Activated CD4-positive, alpha-beta memory T cell treated with anti-CD3 and anti-CD28 coated beads for 36 hours (primary cell): ENCODE data around the gene ACP5. TPM values are rescaled to one million over a fixed set of nuclear protein-coding genes. Genes with fewer than 3 reads are reported as not detected.
"Not testable (repeated sequence)": the region's sequence is repeated elsewhere in the genome, so short reads cannot be mapped to it uniquely, and the experiment has no call there.

Experiments
- CTCF ChIA-PET: fragments of 350-600 bp; sonication (Branson Sonifier 250); formaldehyde crosslinking; loops from one replicate; lab custom pipeline; 2021; ENCODE audit warnings: antibody characterized with exemption, inconsistent platforms; lab: Charles Lee
- POLR2A ChIA-PET: fragments of 350-600 bp; sonication (Branson Sonifier 250); formaldehyde crosslinking; loops from one replicate; lab custom pipeline; 2021; ENCODE audit warnings: antibody characterized with exemption; lab: Charles Lee
- DNase-seq: peaks from one replicate; pipeline ENCODE4 v3.0.0-alpha.2; 2020
- H3K27ac Mint-ChIP-seq: one replicate; pipeline ENCODE4 v1.8.0; 2021; ENCODE audit warnings: mixed read lengths
- H3K27me3 Mint-ChIP-seq: one replicate; pipeline ENCODE4 v1.8.0; 2021; ENCODE audit warnings: mixed read lengths
- H3K36me3 Mint-ChIP-seq: one replicate; pipeline ENCODE4 v1.8.0; 2021; ENCODE audit warnings: mixed read lengths
- H3K4me1 Mint-ChIP-seq: one replicate; pipeline ENCODE4 v1.8.0; 2021; ENCODE audit warnings: low read depth, mixed read lengths
- H3K4me3 Mint-ChIP-seq: one replicate; pipeline ENCODE4 v1.8.0; 2021; ENCODE audit warnings: mild to moderate bottlenecking, mixed read lengths
- H3K9me3 Mint-ChIP-seq: one replicate; pipeline ENCODE4 v1.8.0; 2021; ENCODE audit warnings: mixed read lengths
- intact Hi-C: fragments of 100-400 bp; cut with micrococcal nuclease; formaldehyde crosslinking; loops from one replicate; pipeline ENCODE4 v1.15.1; 2023
- total RNA-seq, 2 experiments: library from RNA; stranded (reverse); gene quantifications; one replicate each; pipeline ENCODE4 v1.2.3, GENCODE V29; 2021

Gene ACP5
- 10 to 100 TPM; 10.2 to 12.3 TPM for total RNA-seq

GRCh38 chr19:11577451-11578257 lies at the start of gene ACP5:
ACP5 (minus strand) TSS chr19:11577645; CDS start chr19:11577317, 328 bp downstream.
- Mint-ChIP-seq H3K9me3 (no peaks in the 10 kb centered on the region), H3K4me1 (peaks cover 29% of the 10 kb centered on the region), H3K27ac (no peak within 1 kb of the TSS), H3K36me3 (no peaks in the 10 kb centered on the region), H3K27me3 (no peaks in the 10 kb centered on the region), H3K4me3 (peak within 1 kb of the TSS; percentile 62)
- intact Hi-C loops, result no loop called here
- ChIA-PET POLR2A (interaction anchor here (1.4 kb wide), 1 partner anchor 17 kb away, joined by 3 read pairs; no protein-coding TSS in a partner anchor), CTCF (interaction anchor here (1.1 kb wide), 2 partner anchors 9 to 17 kb away, joined by 3 to 6 read pairs; no protein-coding TSS in a partner anchor)
- DNase-seq, result no peak

DNA sequence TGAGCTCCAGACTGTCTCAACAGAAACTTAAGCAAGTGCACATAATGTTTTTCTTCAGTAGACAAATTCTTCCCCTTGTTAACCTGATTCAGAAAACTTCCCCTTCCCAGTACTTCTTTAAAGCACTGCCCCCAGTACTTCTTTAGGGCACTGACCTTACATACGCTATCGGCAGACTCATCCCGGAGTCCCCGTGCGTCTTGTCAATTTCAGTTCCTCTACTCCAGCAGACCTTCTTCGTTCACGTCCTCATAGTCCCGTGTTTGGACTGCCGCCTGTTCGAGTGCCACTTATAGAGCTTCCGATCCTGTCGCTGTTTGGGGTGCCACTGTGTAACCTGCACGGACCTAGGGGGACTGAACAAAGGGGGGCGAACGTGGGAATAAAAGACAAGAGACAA lies 48.8 kb upstream of the ACP5 start:
- Mint-ChIP-seq H3K27ac (no peak overlapping the region), H3K4me1 (peaks cover 14% of the 10 kb centered on the region), H3K9me3 (peaks cover 13% of the 10 kb centered on the region), H3K36me3 (peaks cover 5% of the 10 kb centered on the region), H3K27me3 (peaks cover 19% of the 10 kb centered on the region), H3K4me3 (no peak overlapping the region)
- CTCF ChIA-PET, result no interaction called here
- intact Hi-C loops, result no loop called here
- POLR2A ChIA-PET, result no interaction called here
- DNase-seq, result no peak

DNA sequence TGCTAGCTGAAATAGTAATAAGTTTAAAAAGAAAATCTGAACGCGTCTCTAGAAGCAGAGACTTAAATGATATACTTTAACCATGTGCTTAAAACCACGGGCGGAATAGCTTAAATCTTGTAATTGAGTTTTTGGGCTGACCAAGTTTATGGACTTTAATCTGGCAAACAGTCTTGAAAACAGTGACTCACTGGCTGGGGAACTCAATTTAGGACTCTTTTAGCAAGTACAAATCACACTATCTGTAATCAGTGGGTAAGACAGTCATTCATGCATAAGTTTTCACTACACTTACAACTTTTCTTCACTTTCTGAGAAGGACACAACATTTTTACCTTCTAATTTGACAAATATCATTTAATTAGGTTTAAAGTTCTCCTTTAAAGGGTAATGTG lies 46.6 kb upstream of the ACP5 start:
- ChIA-PET POLR2A (no interaction called here), CTCF (interaction anchor here (1.5 kb wide), 1 partner anchor 11 kb away, joined by 3 read pairs; no protein-coding TSS in a partner anchor)
- peaks cover 19% of the 10 kb centered on the region for H3K27me3 Mint-ChIP-seq
- intact Hi-C loops, result no loop called here
- peak overlapping the region; percentile 18 for H3K27ac Mint-ChIP-seq
- no peak for DNase-seq
- peaks cover 26% of the 10 kb centered on the region for H3K36me3 Mint-ChIP-seq
- H3K4me3 Mint-ChIP-seq, result no peak overlapping the region
- H3K9me3 Mint-ChIP-seq, result peaks cover 24% of the 10 kb centered on the region
- peaks cover 14% of the 10 kb centered on the region for H3K4me1 Mint-ChIP-seq

DNA sequence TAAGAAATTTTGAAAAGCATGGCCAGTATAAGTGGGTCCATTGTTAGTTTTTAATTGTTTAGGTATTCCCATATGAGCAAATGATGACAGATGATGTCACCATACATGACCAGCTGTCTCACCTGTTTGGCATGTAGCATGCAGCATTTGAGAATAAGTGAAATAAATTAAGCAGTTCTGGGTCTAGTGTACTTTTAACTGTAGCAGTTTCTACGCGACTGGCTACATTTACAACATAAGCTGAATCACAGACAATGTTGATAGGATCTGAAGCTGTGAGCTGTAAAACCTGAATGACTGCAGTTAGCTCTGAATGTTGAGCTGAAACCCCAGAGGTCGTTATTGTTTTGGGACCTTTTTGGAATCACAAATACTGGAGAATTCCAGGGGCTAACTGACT lies 45.0 kb upstream of the ACP5 start:
- POLR2A ChIA-PET, result interaction anchor here (0.7 kb wide), 1 partner anchor 467 kb away, joined by 3 read pairs; the partner anchor contains the start of gene SPC24
- peaks cover 40% of the 10 kb centered on the region for H3K9me3 Mint-ChIP-seq
- intact Hi-C loops, H3K27ac Mint-ChIP-seq, H3K4me3 Mint-ChIP-seq, CTCF ChIA-PET, DNase-seq: not testable (repeated sequence)
- peaks cover 19% of the 10 kb centered on the region for H3K27me3 Mint-ChIP-seq
- H3K4me1 Mint-ChIP-seq, result peaks cover 14% of the 10 kb centered on the region
- H3K36me3 Mint-ChIP-seq, result peaks cover 42% of the 10 kb centered on the region

- H3K36me3 Mint-ChIP-seq, result peaks cover 57% of the 10 kb centered on the region
- no peak for DNase-seq
- H3K4me3 Mint-ChIP-seq, result no peak overlapping the region
- peaks cover 11% of the 10 kb centered on the region for H3K27me3 Mint-ChIP-seq
- ChIA-PET CTCF (no interaction called here), POLR2A (interaction anchor here (0.6 kb wide), 1 partner anchor 546 kb away, joined by 3 read pairs; no protein-coding TSS in a partner anchor)
- H3K27ac Mint-ChIP-seq, result no peak overlapping the region
- peaks cover 52% of the 10 kb centered on the region for H3K9me3 Mint-ChIP-seq
- H3K4me1 Mint-ChIP-seq, result peaks cover 14% of the 10 kb centered on the region
- intact Hi-C loops, result no loop called here
Measured at GRCh38 chr19:11620553-11620952, 43.1 kb upstream of the ACP5 start.

- H3K9me3 Mint-ChIP-seq, result peaks cover 54% of the 10 kb centered on the region
Measured at GRCh38 chr19:11617180-11618062, 40.0 kb upstream of the ACP5 start.

DNA sequence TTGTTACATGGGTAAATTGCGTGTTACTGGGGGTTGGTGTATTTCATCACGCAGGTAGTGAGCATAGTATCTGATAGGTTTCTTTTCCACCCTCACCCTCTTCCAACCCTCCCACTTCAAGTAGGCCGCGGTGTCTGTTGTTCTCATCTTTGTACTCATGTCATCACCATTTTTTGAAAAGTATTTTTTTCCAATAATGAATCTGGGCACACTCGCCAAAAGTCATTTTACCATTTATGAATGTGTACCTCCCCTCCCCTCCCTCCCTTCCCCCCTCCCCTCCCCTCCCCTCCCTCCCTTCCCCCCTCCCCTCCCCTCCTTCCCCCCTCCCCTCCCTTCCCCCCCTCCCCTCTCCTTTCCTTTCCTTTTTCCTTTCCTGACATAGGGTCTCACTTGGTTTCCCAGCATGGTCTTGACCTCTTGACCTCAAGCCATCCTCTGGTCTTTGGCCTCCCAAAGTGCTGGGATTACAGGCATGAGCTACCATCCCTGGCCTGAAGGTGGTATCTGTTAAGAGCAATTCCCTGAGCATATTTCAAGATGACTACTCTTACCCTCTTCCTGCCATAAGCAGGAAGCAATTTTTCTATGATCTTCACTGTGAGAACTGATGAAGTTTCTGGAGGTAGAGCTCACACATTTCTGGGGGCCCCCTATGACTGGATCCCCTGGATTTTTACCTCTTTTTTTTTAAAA lies 35.5 kb upstream of the ACP5 start:
- peaks cover 47% of the 10 kb centered on the region for H3K36me3 Mint-ChIP-seq

More at GRCh38 chr19:11617180-11618062, 40.0 kb upstream of the ACP5 start:
- Mint-ChIP-seq H3K27me3 (no peaks in the 10 kb centered on the region), H3K36me3 (peaks cover 75% of the 10 kb centered on the region), H3K27ac (no peak overlapping the region), H3K4me1 (peaks cover 5% of the 10 kb centered on the region), H3K4me3 (no peak overlapping the region)
- intact Hi-C loops, result no loop called here
- ChIA-PET CTCF (no interaction called here), POLR2A (no interaction called here)
- DNase-seq, result no peak

GRCh38 chr19:11611730-11612129 lies 34.3 kb upstream of the ACP5 start:
- H3K4me3 Mint-ChIP-seq, result no peak overlapping the region
- H3K27me3 Mint-ChIP-seq, result no peaks in the 10 kb centered on the region
- no peak for DNase-seq
- intact Hi-C loops, result no loop called here
- peaks cover 5% of the 10 kb centered on the region for H3K4me1 Mint-ChIP-seq
- CTCF ChIA-PET, result no interaction called here
- H3K36me3 Mint-ChIP-seq, result peaks cover 42% of the 10 kb centered on the region
- no peak overlapping the region for H3K27ac Mint-ChIP-seq
- H3K9me3 Mint-ChIP-seq, result peaks cover 23% of the 10 kb centered on the region
- POLR2A ChIA-PET, result no interaction called here

More for the DNA sequence above, 35.5 kb upstream of the ACP5 start:
- Mint-ChIP-seq H3K4me1 (peaks cover 5% of the 10 kb centered on the region), H3K9me3 (peaks cover 25% of the 10 kb centered on the region), H3K27ac (no peak overlapping the region), H3K27me3 (no peaks in the 10 kb centered on the region), H3K4me3 (no peak overlapping the region)
- no peak for DNase-seq
- ChIA-PET CTCF (interaction anchor here (0.7 kb wide), 1 partner anchor 11 kb away, joined by 3 read pairs; no protein-coding TSS in a partner anchor), POLR2A (no interaction called here)
- intact Hi-C loops, result no loop called here

- Mint-ChIP-seq H3K4me3 (no peak overlapping the region), H3K27ac (no peak overlapping the region), H3K36me3 (peaks cover 49% of the 10 kb centered on the region), H3K27me3 (no peaks in the 10 kb centered on the region), H3K9me3 (peaks cover 31% of the 10 kb centered on the region), H3K4me1 (peaks cover 6% of the 10 kb centered on the region)
- POLR2A ChIA-PET, result no interaction called here
- no peak for DNase-seq
- intact Hi-C loops, result no loop called here
- CTCF ChIA-PET, result interaction anchor here (0.6 kb wide), 1 partner anchor 124 kb away, joined by 3 read pairs; no protein-coding TSS in a partner anchor
Measured at GRCh38 chr19:11606484-11606883, 29.0 kb upstream of the ACP5 start.

DNA sequence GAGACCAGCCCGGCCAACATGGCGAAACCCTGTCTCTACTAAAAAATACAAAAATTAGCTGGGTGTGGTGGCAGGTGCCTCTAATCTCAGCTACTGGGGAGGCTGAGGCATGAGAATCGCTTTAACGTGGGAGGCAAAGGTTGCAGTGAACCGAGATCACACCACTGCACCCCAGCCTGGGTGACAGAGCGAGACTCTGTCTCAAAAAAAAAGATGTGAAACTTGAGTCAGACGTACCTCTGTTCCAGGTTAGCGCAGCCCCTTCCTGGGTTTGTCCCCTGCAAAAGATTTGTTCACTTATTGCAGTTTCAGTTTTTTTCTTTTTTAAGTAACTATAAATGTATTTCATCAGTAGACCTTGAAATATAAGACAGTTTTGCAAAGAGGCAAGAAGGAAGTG lies 22.3 kb upstream of the ACP5 start:
- CTCF ChIA-PET, result interaction anchor here (0.7 kb wide), 1 partner anchor 1669 kb away, joined by 6 read pairs; no protein-coding TSS in a partner anchor
- POLR2A ChIA-PET, H3K9me3 Mint-ChIP-seq, intact Hi-C loops, DNase-seq, H3K27ac Mint-ChIP-seq, H3K27me3 Mint-ChIP-seq: not testable (repeated sequence)
- Mint-ChIP-seq H3K36me3 (peaks cover 20% of the 10 kb centered on the region), H3K4me3 (peak overlapping the region; percentile 8), H3K4me1 (peaks cover 30% of the 10 kb centered on the region)

DNA sequence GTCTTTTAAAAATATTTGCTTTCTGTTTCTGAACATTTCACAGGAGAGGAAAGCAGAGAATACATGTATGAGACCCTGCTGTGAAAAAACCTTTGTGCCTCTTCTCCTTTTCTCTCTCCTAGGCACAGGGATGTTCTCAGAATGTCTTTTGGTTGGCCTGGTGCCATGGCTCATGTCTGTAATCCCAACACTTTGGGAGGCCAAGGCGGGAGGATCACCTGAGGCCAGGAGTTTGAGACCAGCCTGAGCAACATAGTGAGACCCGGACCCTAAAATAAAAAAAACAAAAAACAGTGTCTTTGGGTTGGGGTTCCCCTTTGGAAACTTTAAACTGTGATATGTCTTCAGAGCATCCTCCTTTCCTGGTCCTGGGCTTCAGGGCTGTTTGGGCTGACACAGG lies 21.3 kb upstream of the ACP5 start:
- intact Hi-C loops, result no loop called here
- H3K27ac Mint-ChIP-seq, result no peak overlapping the region
- no peaks in the 10 kb centered on the region for H3K27me3 Mint-ChIP-seq
- H3K36me3 Mint-ChIP-seq, result peaks cover 13% of the 10 kb centered on the region
- no peaks in the 10 kb centered on the region for H3K9me3 Mint-ChIP-seq
- DNase-seq, result no peak
- peak overlapping the region; percentile 58 for H3K4me3 Mint-ChIP-seq
- CTCF ChIA-PET, result no interaction called here
- POLR2A ChIA-PET, result no interaction called here
- peaks cover 30% of the 10 kb centered on the region for H3K4me1 Mint-ChIP-seq
